PC-9 (cell line): ENCODE results near the gene HARS1.

Experiments
- CTCF ChIP-seq: fragments of 200-600 bp; sonication (generic); conservative IDR thresholded peaks from 2 replicates; pipeline ENCODE4 v1.6.1; 2017; ENCODE audit warnings: mixed run types, antibody characterized with exemption, mild to moderate bottlenecking, moderate library complexity
- EZH2 ChIP-seq: fragments of 200-600 bp; sonication (generic); IDR thresholded peaks from 2 replicates; pipeline ENCODE4 v1.8.0; 2017; ENCODE audit warnings: antibody characterized with exemption, low read depth

DNA sequence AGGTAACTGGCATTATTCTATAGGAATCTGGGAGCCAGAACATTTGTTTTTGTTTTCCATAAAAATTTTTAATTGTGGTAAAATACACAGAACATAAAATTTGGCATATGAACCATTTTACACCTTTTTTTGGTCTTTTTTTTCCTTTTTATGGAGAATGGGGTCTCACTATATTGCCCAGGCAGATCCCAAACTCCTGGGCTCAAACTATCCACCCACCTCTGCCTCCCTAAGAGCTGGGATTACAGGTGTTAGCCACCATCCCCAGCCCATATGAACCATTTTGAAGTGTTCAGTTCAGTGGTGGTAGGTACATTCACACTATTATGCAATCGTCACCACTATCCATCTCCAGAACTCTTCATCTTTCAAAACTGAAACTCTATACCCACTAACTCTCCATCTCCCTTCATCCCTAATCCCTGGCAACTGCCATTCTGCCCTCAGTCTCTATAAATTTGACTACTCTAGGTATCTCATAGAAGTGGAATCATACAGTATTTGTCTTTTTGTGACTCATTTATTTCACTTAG, 22.5 kb upstream of the HARS1 start:
- TF ChIP-seq CTCF (no peak), EZH2 (no peak)
